Measurements from ENCODE around the gene FCAMR. TPM values are rescaled to one million over a fixed set of nuclear protein-coding genes. Genes with fewer than 3 reads are reported as not detected.

The FCAMR gene
- total RNA-seq, 2 experiments from 2014 or later: not detected

DNA sequence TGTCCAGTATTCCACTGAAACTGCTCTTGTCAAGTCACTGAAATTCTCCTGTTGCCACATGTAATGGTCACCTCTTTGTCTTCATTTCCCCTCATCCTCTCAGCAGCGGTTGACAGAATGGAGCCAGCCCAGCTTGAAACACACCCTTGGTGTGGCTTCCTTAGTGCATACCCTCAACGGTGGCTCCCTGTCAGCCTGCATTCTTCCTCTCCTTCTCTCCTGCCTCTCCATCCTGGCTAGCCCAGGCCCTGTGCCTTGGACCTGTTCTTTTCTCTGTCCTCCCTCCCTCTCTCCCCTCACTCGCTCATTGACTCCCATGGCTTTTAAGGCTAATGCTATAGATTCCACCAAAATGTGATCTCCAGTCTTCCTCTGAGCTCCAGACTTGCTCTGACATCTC is 52.2 kb downstream of the FCAMR start:
- ATAC-seq (no peak), DNase-seq (no peak)

DNA sequence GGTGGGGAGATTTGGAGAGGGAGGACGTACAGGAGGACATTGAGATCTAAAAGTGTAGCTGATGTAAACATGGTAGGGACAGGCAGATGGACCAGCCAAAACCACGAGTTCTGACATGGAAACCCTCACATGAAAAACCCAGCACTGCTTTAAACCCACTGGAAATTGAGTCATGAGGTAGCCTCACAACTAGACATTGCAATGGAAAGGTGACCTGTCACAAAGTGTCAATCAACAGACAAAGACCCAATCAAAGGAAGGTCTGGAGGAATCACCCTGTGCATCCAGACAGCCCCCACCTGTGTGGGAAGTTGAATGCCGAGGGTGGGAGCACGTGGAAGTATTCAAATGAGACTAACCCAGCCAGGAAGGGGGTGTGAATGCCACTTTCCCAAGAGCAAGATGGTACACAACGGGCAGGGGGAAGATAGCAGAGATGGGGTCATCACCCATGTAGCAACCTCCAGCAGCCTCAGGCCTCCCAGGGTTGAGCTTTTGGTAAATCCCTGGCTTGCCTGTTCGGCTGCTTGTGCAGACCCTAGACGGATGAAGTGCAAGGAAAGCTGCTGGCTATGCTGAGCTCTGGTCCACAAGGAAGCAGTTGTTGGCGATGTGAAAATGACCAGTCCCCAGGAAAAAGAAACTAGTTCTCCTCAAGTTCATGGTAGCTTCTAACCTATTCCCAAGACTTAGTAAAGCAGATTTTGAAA is 54.1 kb downstream of the FCAMR start:
- ChIA-PET CTCF (interaction anchor here (0.7 to 12.9 kb wide), 14 partner anchors 10 to 281 kb away, joined by 3 to 306 read pairs (median 4); partner anchors contain the start of gene IL20), POLR2A (no interaction called here)
- no peaks in the 10 kb centered on the region for H3K27me3 Mint-ChIP-seq
- intact Hi-C loops (cut with DNase I, micrococcal nuclease): loop anchor here in 1 of 2 experiments (10.0 kb wide), 1 partner anchor 441 kb away; the partner anchor contains the start of gene IKBKE
- H3K4me1 Mint-ChIP-seq: peaks cover 89% of the 10 kb centered on the region
- H3K4me3 Mint-ChIP-seq: peak overlapping the region; percentile 54
- ATAC-seq (peak; percentile 20), DNase-seq (no peak)
- H3K9me3 Mint-ChIP-seq (ENCODE audit: low read depth): no peaks in the 10 kb centered on the region
- peaks cover 49% of the 10 kb centered on the region for H3K36me3 Mint-ChIP-seq (ENCODE audit: low read depth)
- H3K27ac Mint-ChIP-seq: peak overlapping the region; percentile 73

More for the DNA sequence above, 52.2 kb downstream of the FCAMR start:
- CTCF ChIA-PET: interaction anchor here (1.0 to 12.9 kb wide), 14 partner anchors 9 to 439 kb away, joined by 3 to 306 read pairs (median 7); partner anchors contain the start of gene IL20
- Mint-ChIP-seq H3K27me3 (no peaks in the 10 kb centered on the region), H3K36me3 (ENCODE audit: low read depth) (peaks cover 40% of the 10 kb centered on the region), H3K9me3 (ENCODE audit: low read depth) (no peaks in the 10 kb centered on the region), H3K27ac (peak overlapping the region; percentile 73), H3K4me1 (peaks cover 71% of the 10 kb centered on the region), H3K4me3 (peak overlapping the region; percentile 54)
- POLR2A ChIA-PET: interaction anchor here (0.7 to 1.3 kb wide), 2 partner anchors 114 to 358 kb away, joined by 3 read pairs; no protein-coding TSS in a partner anchor
- intact Hi-C loops (cut with DNase I, micrococcal nuclease): loop anchor here in 1 of 2 experiments (10.0 kb wide), 1 partner anchor 443 kb away; the partner anchor contains the start of gene IKBKE

DNA sequence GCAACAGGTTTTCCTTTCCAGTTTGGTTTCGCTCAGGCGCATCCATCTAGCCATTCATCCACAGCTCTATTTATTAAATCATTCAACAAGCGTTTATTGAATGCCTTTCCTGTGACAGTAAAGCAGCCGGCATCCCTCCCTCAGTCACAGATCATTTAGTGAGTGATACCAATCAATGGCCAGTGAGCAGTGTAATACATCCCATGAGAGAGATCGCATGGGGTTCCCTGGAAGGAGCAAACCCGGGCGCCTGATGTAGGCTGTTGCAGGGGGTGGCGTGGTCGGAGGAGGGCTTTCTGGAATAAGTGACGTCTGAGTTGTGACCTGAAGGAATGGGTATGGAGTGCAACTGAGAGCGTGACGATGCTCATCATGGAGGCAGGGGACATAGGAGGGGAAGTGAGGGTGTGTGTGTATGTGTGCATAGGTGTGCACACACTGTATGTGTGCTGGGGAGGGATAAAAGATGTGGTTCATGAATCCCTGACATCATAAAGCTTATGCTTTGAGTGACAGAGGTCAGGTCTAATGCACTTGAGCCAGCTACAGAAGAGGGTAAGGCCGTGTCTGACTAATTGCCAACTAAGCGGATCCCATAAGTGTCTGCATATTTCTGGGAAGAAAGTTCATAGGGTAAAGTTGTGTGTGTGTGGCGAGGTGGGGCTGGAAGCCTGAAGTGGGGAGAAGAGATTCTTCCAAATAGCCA is 55.1 kb downstream of the FCAMR start:
- H3K4me3 Mint-ChIP-seq: peak overlapping the region; percentile 54

GRCh38 chr1:206913766-206914537 is 56.3 kb downstream of the FCAMR start:
- no peak for DNase-seq
- ATAC-seq: no peak
- POLR2A ChIA-PET: no interaction called here
- H3K27ac Mint-ChIP-seq: peak overlapping the region; percentile 16
- intact Hi-C loops (cut with DNase I, micrococcal nuclease): loop anchor here (1.0 to 10.0 kb wide), 4 partner anchors 19 to 439 kb away; partner anchors contain the start of gene IKBKE (in 1 of the 2)
- no peak overlapping the region for H3K4me3 Mint-ChIP-seq
- H3K27me3 Mint-ChIP-seq: no peaks in the 10 kb centered on the region
- peaks cover 38% of the 10 kb centered on the region for H3K36me3 Mint-ChIP-seq (ENCODE audit: low read depth)
- peaks cover 88% of the 10 kb centered on the region for H3K4me1 Mint-ChIP-seq
- CTCF ChIA-PET: interaction anchor here (1.5 to 12.9 kb wide), 10 partner anchors 8 to 188 kb away, joined by 3 to 306 read pairs (median 64); partner anchors contain the start of genes FCMR and IL20
- H3K9me3 Mint-ChIP-seq (ENCODE audit: low read depth): no peaks in the 10 kb centered on the region

More for the DNA sequence above, 55.1 kb downstream of the FCAMR start:
- CTCF ChIA-PET: interaction anchor here (0.6 to 12.9 kb wide), 9 partner anchors 15 to 425 kb away, joined by 3 to 306 read pairs (median 41); partner anchors contain the start of gene IL20
- H3K27ac Mint-ChIP-seq: peak overlapping the region; percentile 73
- intact Hi-C loops (cut with DNase I, micrococcal nuclease): loop anchor here in 1 of 2 experiments (10.0 kb wide), 1 partner anchor 440 kb away; the partner anchor contains the start of gene IKBKE
- DNase-seq (no peak), ATAC-seq (no peak)
- H3K27me3 Mint-ChIP-seq: no peaks in the 10 kb centered on the region
- H3K4me1 Mint-ChIP-seq: peaks cover 89% of the 10 kb centered on the region
- POLR2A ChIA-PET: no interaction called here
- H3K36me3 Mint-ChIP-seq (ENCODE audit: low read depth): peaks cover 42% of the 10 kb centered on the region
- no peaks in the 10 kb centered on the region for H3K9me3 Mint-ChIP-seq (ENCODE audit: low read depth)

GRCh38 chr1:206912445-206913095 is 57.7 kb downstream of the FCAMR start:
- Mint-ChIP-seq H3K27ac (no peak overlapping the region), H3K4me1 (peaks cover 88% of the 10 kb centered on the region), H3K27me3 (no peaks in the 10 kb centered on the region), H3K9me3 (ENCODE audit: low read depth) (no peaks in the 10 kb centered on the region), H3K36me3 (ENCODE audit: low read depth) (peaks cover 41% of the 10 kb centered on the region), H3K4me3 (no peak overlapping the region)
- intact Hi-C loops (cut with DNase I, micrococcal nuclease): loop anchor here (1.0 to 10.0 kb wide), 9 partner anchors 21 to 438 kb away; partner anchors contain the start of genes IKBKE (in 1 of the 2) and IL20 (in 1 of the 2)
- ATAC-seq (peak; percentile 39), DNase-seq (peak; percentile 76)
- CTCF ChIA-PET: interaction anchor here (0.5 to 12.9 kb wide), 69 partner anchors 9 to 433 kb away, joined by 3 to 306 read pairs (median 5); partner anchors contain the start of genes DYRK3, FCMR, IL10 and IL20
- POLR2A ChIA-PET: interaction anchor here (0.7 to 1.1 kb wide), 3 partner anchors 46 to 173 kb away, joined by 3 to 4 read pairs (median 3); no protein-coding TSS in a partner anchor

DNA sequence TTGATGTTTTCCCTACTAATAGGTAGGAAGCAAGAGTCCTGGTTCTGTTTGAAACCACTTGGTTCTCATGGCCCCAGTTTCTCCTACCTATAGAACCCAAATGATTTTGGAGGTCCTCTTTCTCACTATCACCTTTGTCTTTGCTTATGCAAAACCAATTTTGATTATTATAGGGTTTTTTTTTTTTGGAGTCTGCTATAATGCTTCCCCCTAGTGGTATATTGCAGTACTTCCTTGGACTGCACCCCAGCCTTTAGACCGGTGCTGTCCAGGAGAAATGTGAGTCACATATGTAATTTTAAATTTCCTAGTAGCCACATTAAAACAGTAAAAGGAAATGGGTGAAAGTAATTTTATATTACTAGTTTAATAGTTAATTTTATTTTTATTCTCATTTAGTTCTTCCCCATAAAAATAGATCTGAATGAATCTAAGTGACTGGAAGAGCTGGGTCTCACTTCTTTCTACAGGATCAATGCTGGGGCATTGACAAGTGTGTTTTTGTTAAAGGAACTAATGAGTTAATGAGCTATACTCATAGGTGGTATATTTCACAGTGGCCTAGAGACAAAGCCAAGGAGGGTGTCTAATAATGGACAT is 59.1 kb downstream of the FCAMR start:
- Mint-ChIP-seq H3K4me3 (no peak overlapping the region), H3K4me1 (peaks cover 88% of the 10 kb centered on the region), H3K36me3 (ENCODE audit: low read depth) (peaks cover 38% of the 10 kb centered on the region), H3K27me3 (no peaks in the 10 kb centered on the region), H3K27ac (no peak overlapping the region), H3K9me3 (ENCODE audit: low read depth) (no peaks in the 10 kb centered on the region)
- intact Hi-C loops (cut with DNase I, micrococcal nuclease): loop anchor here (1.0 to 10.0 kb wide), 5 partner anchors 14 to 436 kb away; partner anchors contain the start of genes DYRK3 (in 1 of the 2), IKBKE (in 1 of the 2), IL20 (in 1 of the 2) and IL24 (in 1 of the 2)
- peak; percentile 55 for DNase-seq
- POLR2A ChIA-PET: interaction anchor here (0.6 kb wide), 1 partner anchor 17 kb away, joined by 4 read pairs; no protein-coding TSS in a partner anchor
- CTCF ChIA-PET: interaction anchor here (0.6 to 12.9 kb wide), 43 partner anchors 10 to 432 kb away, joined by 3 to 306 read pairs (median 8); partner anchors contain the start of genes FCMR, IL20 and IL24
- peak; percentile 36 for ATAC-seq

DNA sequence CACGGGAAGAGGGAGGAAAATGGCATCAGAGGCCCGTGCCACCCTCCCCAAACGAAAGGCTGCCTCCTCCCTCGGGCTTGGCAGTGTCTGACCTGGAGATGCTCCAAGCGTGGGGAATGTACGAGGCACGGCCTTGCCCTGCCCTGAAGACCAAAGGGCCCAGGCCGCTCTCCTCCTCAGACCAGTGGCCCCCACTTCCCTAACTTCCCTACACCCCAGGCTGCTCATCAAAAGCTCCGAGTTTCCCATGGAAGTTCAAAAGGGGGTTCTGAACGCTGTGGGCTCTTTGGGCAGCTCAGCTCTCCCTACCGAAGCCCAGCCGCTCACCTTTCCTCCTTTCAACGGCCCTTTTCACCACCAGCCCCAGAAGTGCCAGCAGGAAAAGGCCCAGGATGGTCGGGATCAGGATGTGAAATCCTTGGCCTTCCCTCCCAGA is 60.4 kb downstream of the FCAMR start:
- intact Hi-C loops (cut with DNase I, micrococcal nuclease): loop anchor here in 1 of 2 experiments (2.0 to 10.0 kb wide), 4 partner anchors 13 to 435 kb away; partner anchors contain the start of genes IKBKE and IL24
- no peak overlapping the region for H3K27ac Mint-ChIP-seq
- POLR2A ChIA-PET: interaction anchor here (0.6 kb wide), 1 partner anchor 108 kb away, joined by 3 read pairs; no protein-coding TSS in a partner anchor
- peak overlapping the region; percentile 24 for H3K4me3 Mint-ChIP-seq
- H3K4me1 Mint-ChIP-seq: peaks cover 88% of the 10 kb centered on the region
- peaks cover 32% of the 10 kb centered on the region for H3K36me3 Mint-ChIP-seq (ENCODE audit: low read depth)
- CTCF ChIA-PET: interaction anchor here (0.7 to 3.3 kb wide), 30 partner anchors 9 to 961 kb away, joined by 3 to 24 read pairs (median 6); partner anchors contain the start of genes DYRK3, FCMR, IKBKE and IL10
- ATAC-seq: no peak
- H3K27me3 Mint-ChIP-seq: no peaks in the 10 kb centered on the region
- DNase-seq: no peak
- no peaks in the 10 kb centered on the region for H3K9me3 Mint-ChIP-seq (ENCODE audit: low read depth)

DNA sequence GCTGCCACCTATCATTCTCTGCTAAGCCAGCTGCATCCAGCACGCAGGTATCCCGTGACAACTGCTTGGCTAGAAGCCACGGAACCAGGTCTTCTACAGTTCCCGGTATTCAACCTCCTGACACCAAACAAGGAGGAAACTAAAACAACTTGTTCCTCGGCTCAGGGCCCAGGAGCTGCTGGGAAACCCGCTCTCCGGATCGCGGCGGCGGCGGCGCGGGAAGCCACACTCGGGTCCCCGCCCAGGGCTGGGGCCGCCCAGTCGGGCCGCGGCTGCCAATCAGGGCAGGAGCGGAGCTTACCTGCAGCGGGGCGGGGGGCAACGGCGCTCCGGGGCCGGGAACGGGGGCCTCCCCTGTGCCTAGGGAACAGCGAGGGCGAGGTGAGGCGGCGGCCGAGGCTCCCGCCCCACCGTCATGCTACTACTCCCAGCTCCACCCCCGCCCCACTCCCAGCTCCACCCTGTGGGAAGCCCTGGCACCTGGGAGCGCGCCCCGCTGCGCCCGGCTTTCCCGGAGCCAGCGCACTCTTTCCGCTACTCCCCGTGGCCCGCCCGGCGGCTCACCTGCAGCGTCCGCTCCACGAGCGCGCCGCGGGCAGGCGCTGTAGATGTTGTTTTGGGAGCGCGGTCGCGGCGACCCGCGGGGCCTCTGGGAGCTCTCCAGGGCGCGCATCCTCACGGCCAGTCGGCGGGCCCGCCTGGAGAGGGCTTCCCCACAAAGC is 60.9 kb downstream of the FCAMR start:
- DNase-seq: peak; percentile 73
- H3K36me3 Mint-ChIP-seq (ENCODE audit: low read depth): peaks cover 35% of the 10 kb centered on the region
- intact Hi-C loops (cut with DNase I, micrococcal nuclease): loop anchor here in 1 of 2 experiments (2.0 kb wide), 1 partner anchor 19 kb away; no protein-coding TSS in a partner anchor
- peak; percentile 27 for ATAC-seq
- no peaks in the 10 kb centered on the region for H3K27me3 Mint-ChIP-seq
- H3K27ac Mint-ChIP-seq: peak overlapping the region; percentile 64
- ChIA-PET CTCF (interaction anchor here (0.7 to 3.3 kb wide), 42 partner anchors 9 to 962 kb away, joined by 3 to 24 read pairs (median 6); partner anchors contain the start of genes DYRK3, FCMR, IKBKE and IL10), POLR2A (interaction anchor here (0.6 to 0.7 kb wide), 2 partner anchors 13 to 107 kb away, joined by 3 read pairs; no protein-coding TSS in a partner anchor)
- H3K4me3 Mint-ChIP-seq: peak overlapping the region; percentile 62
- H3K9me3 Mint-ChIP-seq (ENCODE audit: low read depth): no peaks in the 10 kb centered on the region
- peaks cover 88% of the 10 kb centered on the region for H3K4me1 Mint-ChIP-seq

DNA sequence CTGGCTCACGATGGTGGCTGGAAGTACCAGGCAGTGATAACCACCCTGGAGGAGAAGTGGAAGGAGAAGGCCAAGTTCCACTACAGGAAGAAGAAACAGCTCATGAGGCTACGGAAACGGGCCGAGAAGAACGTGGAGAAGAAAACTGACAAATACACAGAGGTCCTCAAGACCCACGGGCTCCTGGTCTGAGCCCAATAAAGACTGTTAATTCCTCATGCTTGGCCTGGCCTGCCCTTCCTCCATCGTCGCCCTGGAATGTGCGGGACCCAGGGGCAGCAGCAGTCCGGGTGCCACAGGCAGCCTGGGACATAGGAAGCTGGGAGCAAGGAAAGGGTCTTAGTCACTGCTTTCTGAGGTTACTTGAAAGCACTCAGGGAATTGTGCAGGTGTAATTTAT is 62.2 kb downstream of the FCAMR start:
- no peaks in the 10 kb centered on the region for H3K27me3 Mint-ChIP-seq
- intact Hi-C loops (cut with DNase I, micrococcal nuclease): loop anchor here in 1 of 2 experiments (2.0 kb wide), 1 partner anchor 17 kb away; no protein-coding TSS in a partner anchor
- H3K4me3 Mint-ChIP-seq: no peak overlapping the region
- peaks cover 86% of the 10 kb centered on the region for H3K4me1 Mint-ChIP-seq
- H3K9me3 Mint-ChIP-seq (ENCODE audit: low read depth): no peaks in the 10 kb centered on the region
- ChIA-PET CTCF (interaction anchor here (0.9 to 3.3 kb wide), 22 partner anchors 11 to 273 kb away, joined by 3 to 24 read pairs (median 7); partner anchors contain the start of genes DYRK3, FCMR, IL20 and IL24), POLR2A (interaction anchor here (0.6 kb wide), 1 partner anchor 223 kb away, joined by 3 read pairs; the partner anchor contains the start of gene MAPKAPK2)
- H3K36me3 Mint-ChIP-seq (ENCODE audit: low read depth): peaks cover 48% of the 10 kb centered on the region
- ATAC-seq (no peak), DNase-seq (no peak)
- no peak overlapping the region for H3K27ac Mint-ChIP-seq

Data from activated CD4-positive, alpha-beta T cell treated with anti-CD3 and anti-CD28 coated beads for 36 hours (primary cell).